ENCODE measurements around the gene ARMC9. TPM values are rescaled to one million over a fixed set of nuclear protein-coding genes. Genes with fewer than 3 reads are reported as not detected.
"Not testable (repeated sequence)": the region's sequence is repeated elsewhere in the genome, so short reads cannot be mapped to it uniquely, and the experiment has no call there.

Gene ARMC9
- polyA plus RNA-seq, 6 donors from 2014 or later, result 0.29 to 0.71 (median 0.64) TPM; not detected in 1

- peaks cover 0 to 5% (median 0%) of the 10 kb centered on the region in 3 donors for H3K4me1 Mint-ChIP-seq
- H3K4me3 Mint-ChIP-seq, result no peak overlapping the region
- peaks cover 22 to 49% of the 10 kb centered on the region in 2 donors for H3K36me3 Mint-ChIP-seq
- no peak for ATAC-seq (ENCODE audit: low read depth in 2 of 2)
- no peaks in the 10 kb centered on the region for H3K27me3 Mint-ChIP-seq
- DNase-seq, result no peak
- no peak overlapping the region for H3K27ac Mint-ChIP-seq
- H3K9me3 Mint-ChIP-seq, result peaks cover 0 to under 1% (median 0%) of the 10 kb centered on the region in 7 donors
These were observed 26.4 kb upstream of the ARMC9 start for GRCh38 chr2:231172025-231172424.

GRCh38 chr2:231174211-231174651 lies 24.2 kb upstream of the ARMC9 start:
- ATAC-seq (ENCODE audit: low read depth in 2 of 2) (no peak), DNase-seq (no peak)
- Mint-ChIP-seq H3K27ac (peak overlapping the region in 1 of 6 donors; percentile 58), H3K27me3 (no peaks in the 10 kb centered on the region), H3K4me1 (peaks cover 5 to 14% (median 6%) of the 10 kb centered on the region in 3 donors), H3K9me3 (peaks cover 0 to 1% (median 0%) of the 10 kb centered on the region in 7 donors), H3K36me3 (peaks cover 17 to 37% of the 10 kb centered on the region in 2 donors), H3K4me3 (no peak overlapping the region)

- Mint-ChIP-seq H3K4me1 (peaks cover 14 to 21% (median 16%) of the 10 kb centered on the region in 3 donors), H3K9me3 (peaks cover 0 to 1% (median 0%) of the 10 kb centered on the region in 7 donors), H3K27ac (peak overlapping the region in 2 of 6 donors; percentile 7 to 16), H3K27me3 (no peaks in the 10 kb centered on the region), H3K36me3 (peaks cover 7 to 21% of the 10 kb centered on the region in 2 donors), H3K4me3 (no peak overlapping the region)
- DNase-seq (no peak), ATAC-seq (ENCODE audit: low read depth in 2 of 2) (no peak)
These were observed 22.4 kb upstream of the ARMC9 start for GRCh38 chr2:231176066-231176465.

GRCh38 chr2:231177156-231178025 lies 21.0 kb upstream of the ARMC9 start:
- H3K4me1 Mint-ChIP-seq, result peaks cover 23 to 29% (median 25%) of the 10 kb centered on the region in 3 donors
- H3K27me3 Mint-ChIP-seq, result no peaks in the 10 kb centered on the region
- no peak overlapping the region for H3K4me3 Mint-ChIP-seq
- peak overlapping the region in 2 of 6 donors; percentile 34 to 84 for H3K27ac Mint-ChIP-seq
- ATAC-seq (ENCODE audit: low read depth in 2 of 2) (no peak), DNase-seq (no peak)
- peaks cover 0 to 1% (median 0%) of the 10 kb centered on the region in 7 donors for H3K9me3 Mint-ChIP-seq
- H3K36me3 Mint-ChIP-seq, result peaks cover 4 to 17% of the 10 kb centered on the region in 2 donors

- not testable (repeated sequence) for H3K9me3 Mint-ChIP-seq; ATAC-seq (ENCODE audit: low read depth in 2 of 2); DNase-seq; H3K4me3 Mint-ChIP-seq; H3K27me3 Mint-ChIP-seq
- H3K27ac Mint-ChIP-seq, result peak overlapping the region in 1 of 6 donors; percentile 58
- peaks cover 30 to 33% (median 31%) of the 10 kb centered on the region in 3 donors for H3K4me1 Mint-ChIP-seq
- H3K36me3 Mint-ChIP-seq, result peaks cover 0 to 17% of the 10 kb centered on the region in 2 donors
These were observed 19.6 kb upstream of the ARMC9 start for GRCh38 chr2:231178805-231179204.

- peak overlapping the region in 3 of 6 donors; percentile 20 to 54 (median 26) for H3K27ac Mint-ChIP-seq
- H3K36me3 Mint-ChIP-seq, result no peaks in the 10 kb centered on the region
- H3K27me3 Mint-ChIP-seq, result no peaks in the 10 kb centered on the region
These were observed 16.4 kb upstream of the ARMC9 start for GRCh38 chr2:231181860-231182512.

GRCh38 chr2:231182513-231182899 lies 15.9 kb upstream of the ARMC9 start:
- Mint-ChIP-seq H3K36me3 (no peaks in the 10 kb centered on the region), H3K4me3 (no peak overlapping the region), H3K4me1 (peaks cover 24 to 31% (median 30%) of the 10 kb centered on the region in 3 donors), H3K9me3 (no peaks in the 10 kb centered on the region), H3K27ac (peak overlapping the region in 3 of 6 donors; percentile 26 to 54 (median 29)), H3K27me3 (peaks cover 0 to 3% (median 1%) of the 10 kb centered on the region in 3 donors)
- ATAC-seq (ENCODE audit: low read depth in 2 of 2) (no peak), DNase-seq (no peak)

More at GRCh38 chr2:231181860-231182512, 16.4 kb upstream of the ARMC9 start:
- ATAC-seq (ENCODE audit: low read depth in 2 of 2) (peak; percentile 85), DNase-seq (peak; percentile 32)
- peaks cover 0 to 1% (median 0%) of the 10 kb centered on the region in 7 donors for H3K9me3 Mint-ChIP-seq
- H3K4me1 Mint-ChIP-seq, result peaks cover 29 to 31% (median 30%) of the 10 kb centered on the region in 3 donors
- H3K4me3 Mint-ChIP-seq, result no peak overlapping the region

- Mint-ChIP-seq H3K4me1 (peaks cover 22 to 29% (median 28%) of the 10 kb centered on the region in 3 donors), H3K27ac (no peak overlapping the region), H3K27me3 (peaks cover 7 to 13% (median 12%) of the 10 kb centered on the region in 3 donors)
These were observed 14.6 kb upstream of the ARMC9 start for GRCh38 chr2:231183851-231184250.

GRCh38 chr2:231184319-231184718 lies 14.1 kb upstream of the ARMC9 start:
- Mint-ChIP-seq H3K27me3 (peaks cover 11 to 17% (median 13%) of the 10 kb centered on the region in 3 donors), H3K4me1 (peaks cover 19 to 26% (median 25%) of the 10 kb centered on the region in 3 donors)
- DNase-seq, result no peak

More at GRCh38 chr2:231183851-231184250, 14.6 kb upstream of the ARMC9 start:
- DNase-seq, result no peak
- ATAC-seq (ENCODE audit: low read depth in 2 of 2), result no peak
- Mint-ChIP-seq H3K36me3 (no peaks in the 10 kb centered on the region), H3K4me3 (no peak overlapping the region), H3K9me3 (no peaks in the 10 kb centered on the region)

GRCh38 chr2:231185050-231185725 lies 13.2 kb upstream of the ARMC9 start:
- ATAC-seq (ENCODE audit: low read depth in 2 of 2), result no peak

More at GRCh38 chr2:231184319-231184718, 14.1 kb upstream of the ARMC9 start:
- Mint-ChIP-seq H3K4me3 (no peak overlapping the region), H3K9me3 (no peaks in the 10 kb centered on the region), H3K36me3 (no peaks in the 10 kb centered on the region), H3K27ac (no peak overlapping the region)
- ATAC-seq (ENCODE audit: low read depth in 2 of 2), result no peak

GRCh38 chr2:231185886-231186285 lies 12.5 kb upstream of the ARMC9 start:
- Mint-ChIP-seq H3K27me3 (peaks cover 17 to 30% (median 24%) of the 10 kb centered on the region in 3 donors), H3K4me1 (peaks cover 12 to 18% (median 16%) of the 10 kb centered on the region in 3 donors), H3K36me3 (no peaks in the 10 kb centered on the region), H3K27ac (no peak overlapping the region), H3K9me3 (peaks cover 0 to 2% (median 0%) of the 10 kb centered on the region in 7 donors), H3K4me3 (no peak overlapping the region)
- DNase-seq (no peak), ATAC-seq (ENCODE audit: low read depth in 2 of 2) (no peak)

More at GRCh38 chr2:231185050-231185725, 13.2 kb upstream of the ARMC9 start:
- Mint-ChIP-seq H3K4me1 (peaks cover 15 to 24% (median 19%) of the 10 kb centered on the region in 3 donors), H3K27me3 (peaks cover 17 to 26% (median 20%) of the 10 kb centered on the region in 3 donors), H3K36me3 (no peaks in the 10 kb centered on the region), H3K4me3 (no peak overlapping the region), H3K27ac (peak overlapping the region in 1 of 6 donors; percentile 82), H3K9me3 (peaks cover 0 to 2% (median 0%) of the 10 kb centered on the region in 7 donors)
- no peak for DNase-seq

- no peak for DNase-seq
- ATAC-seq (ENCODE audit: low read depth in 2 of 2), result no peak
- Mint-ChIP-seq H3K27me3 (peaks cover 17 to 30% (median 24%) of the 10 kb centered on the region in 3 donors), H3K27ac (no peak overlapping the region), H3K36me3 (no peaks in the 10 kb centered on the region), H3K4me1 (peaks cover 12 to 18% (median 16%) of the 10 kb centered on the region in 3 donors), H3K4me3 (no peak overlapping the region), H3K9me3 (peaks cover 0 to 2% (median 0%) of the 10 kb centered on the region in 7 donors)
These were observed 12.1 kb upstream of the ARMC9 start for GRCh38 chr2:231186325-231186724.
